GM13977 (cell line): Measurements from ENCODE around the gene NOX5.

Source experiments
- DNase-seq: peaks from one replicate; pipeline ENCODE4 v3.0.0; 2012; ENCODE audit warnings: low spot score
- CTCF ChIP-seq: IDR thresholded peaks from 2 replicates; pipeline ENCODE4 v1.5.1; 2012; ENCODE audit warnings: mild to moderate bottlenecking, control low read depth; ENCODE audit not compliant: insufficient read depth; ENCODE audit errors: extremely low read depth, missing control alignments
- in situ Hi-C: fragments of 300-500 bp; cut with MboI; formaldehyde crosslinking; loops from one replicate; pipeline ENCODE4 v1.12.0; 2022; ENCODE audit warnings: low sequenced_read_pairs, low pct_unique_long_range_greater_than_20kb, mixed read lengths, inconsistent platforms; ENCODE audit not compliant: unreplicated experiment

NOX5 gene

GRCh38 chr15:69055251-69055650 lies 40.8 kb downstream of the NOX5 start:
- DNase-seq: no peak
- TF ChIP-seq CTCF: no peak
- in situ Hi-C loops: loop anchor here (25.0 kb wide), 2 partner anchors 207 to 332 kb away; no protein-coding TSS in a partner anchor

- TF ChIP-seq CTCF: no peak
- in situ Hi-C loops: loop anchor here (25.0 kb wide), 2 partner anchors 206 to 331 kb away; no protein-coding TSS in a partner anchor
- no peak for DNase-seq
These were observed 41.9 kb downstream of the NOX5 start for GRCh38 chr15:69056365-69056764.

- TF ChIP-seq CTCF: peak; percentile 86
- DNase-seq: peak; percentile 78
- in situ Hi-C loops: loop anchor here (25.0 kb wide), 2 partner anchors 203 to 328 kb away; no protein-coding TSS in a partner anchor
These were observed 44.5 kb downstream of the NOX5 start for GRCh38 chr15:69058830-69059556.

GRCh38 chr15:69059557-69059943 lies 45.1 kb downstream of the NOX5 start:
- TF ChIP-seq CTCF: no peak
- in situ Hi-C loops: loop anchor here (25.0 kb wide), 2 partner anchors 203 to 328 kb away; no protein-coding TSS in a partner anchor
- DNase-seq: no peak

GRCh38 chr15:69060041-69060481 lies 45.6 kb downstream of the NOX5 start:
- in situ Hi-C loops: loop anchor here (25.0 kb wide), 2 partner anchors 202 to 327 kb away; no protein-coding TSS in a partner anchor
- no peak for DNase-seq
- no peak for TF ChIP-seq CTCF

GRCh38 chr15:69060744-69061143 lies 46.2 kb downstream of the NOX5 start:
- no peak for DNase-seq
- in situ Hi-C loops: loop anchor here (25.0 kb wide), 2 partner anchors 202 to 327 kb away; no protein-coding TSS in a partner anchor
- no peak for TF ChIP-seq CTCF
